H1 (cell line): ENCODE measurements around the gene ZNF200. TPM values are rescaled to one million over a fixed set of nuclear protein-coding genes. Genes with fewer than 3 reads are reported as not detected.

Experiments used
- CTCF ChIA-PET: fragments of 300-600 bp; sonication (Branson Sonifier 250); formaldehyde crosslinking; loops from one replicate; lab custom pipeline; 2021; ENCODE audit not compliant: partially characterized antibody; lab: Charles Lee
- POLR2A ChIA-PET: fragments of 300-600 bp; sonication (Branson Sonifier 250); formaldehyde crosslinking; loops from one replicate; lab custom pipeline; 2021; ENCODE audit warnings: inconsistent platforms; ENCODE audit not compliant: partially characterized antibody; lab: Charles Lee
- DNase-seq, 2 experiments: peaks; one replicate each; pipeline versions ENCODE4 v3.0.0 to v3.0.0-alpha.2; 2010 to 2022; ENCODE audit warnings: low spot score in 2 of 2, low read depth in 1 of 2, mixed read lengths in 1 of 2
- FAIRE-seq: peaks from 2 replicates; lab custom pipeline; 2011; peaks lifted over from hg19 to GRCh38; lab: Jason Lieb, UNC
- H2AFZ ChIP-seq: 2 replicates; pipeline ENCODE4 v1.8.1; 2012; ENCODE audit warnings: low read length, inconsistent platforms
- H2AK5ac ChIP-seq: 2 replicates; pipeline ENCODE4 v1.6.1; 2013; ENCODE audit warnings: low read depth, low read length
- H2BK120ac ChIP-seq: replicated peaks from 2 replicates; pipeline ENCODE3; 2013; ENCODE audit warnings: low read depth, low read length, inconsistent platforms
- H2BK12ac ChIP-seq: 2 replicates; pipeline ENCODE4 v1.6.1; 2013; ENCODE audit warnings: low read depth, low read length
- H2BK15ac ChIP-seq: 2 replicates; pipeline ENCODE4 v1.6.1; 2013; ENCODE audit warnings: low read length
- H2BK20ac ChIP-seq: 2 replicates; pipeline ENCODE4 v1.6.1; 2013; ENCODE audit warnings: low read length
- H2BK5ac ChIP-seq: 2 replicates; pipeline ENCODE4 v1.6.1; 2013; ENCODE audit warnings: low read depth, low read length
- H3K14ac ChIP-seq: 2 replicates; pipeline ENCODE4 v1.6.1; 2013; ENCODE audit warnings: inconsistent platforms; ENCODE audit not compliant: insufficient read length
- H3K18ac ChIP-seq: 2 replicates; pipeline ENCODE4 v1.6.1; 2013; ENCODE audit warnings: low read length; ENCODE audit errors: extremely low read depth
- H3K23ac ChIP-seq: 2 replicates; pipeline ENCODE4 v1.6.1; 2013; ENCODE audit warnings: inconsistent platforms; ENCODE audit not compliant: insufficient read length
- H3K23me2 ChIP-seq: 2 replicates; pipeline ENCODE4 v1.6.1; 2013; ENCODE audit warnings: low read depth, low read length
- H3K27ac ChIP-seq: 2 replicates; pipeline ENCODE4 v1.6.1; 2011; ENCODE audit warnings: low read depth, low read length, inconsistent platforms
- H3K27me3 ChIP-seq, 4 experiments: replicated peaks in 1 of 4; 1 replicate in 1 of 4; 2 replicates in 3 of 4; pipeline versions ENCODE4 v1.6.1 to v1.8.1; 2011 to 2013; ENCODE audit warnings: low read length in 3 of 4, mild to moderate bottlenecking in 3 of 4, inconsistent platforms in 2 of 4, mixed read lengths in 2 of 4, moderate library complexity in 1 of 4; ENCODE audit not compliant: control insufficient read depth in 3 of 4, insufficient read depth in 3 of 4; ENCODE audit errors: extremely low read depth in 1 of 4
- H3K36me3 ChIP-seq, 4 experiments: 2 replicates each; pipeline versions ENCODE4 v1.6.1 to v1.8.1; 2011 to 2013; ENCODE audit warnings: mild to moderate bottlenecking in 4 of 4, low read length in 3 of 4, moderate library complexity in 2 of 4, control low read depth in 1 of 4, inconsistent platforms in 1 of 4; ENCODE audit not compliant: insufficient read depth in 4 of 4, control insufficient read depth in 2 of 4
- H3K4ac ChIP-seq: replicated peaks from 2 replicates; pipeline ENCODE3; 2013; ENCODE audit warnings: low read length, low read depth, mixed read lengths, inconsistent platforms; ENCODE audit not compliant: insufficient read length
- H3K4me1 ChIP-seq, 4 experiments: replicated peaks in 1 of 4; 1 replicate in 1 of 4; 2 replicates in 3 of 4; pipeline versions ENCODE4 v1.6.1 to v1.8.1; 2011 to 2013; ENCODE audit warnings: low read length in 3 of 4, inconsistent platforms in 2 of 4, mixed read lengths in 1 of 4; ENCODE audit not compliant: insufficient read depth in 4 of 4, control insufficient read depth in 3 of 4
- H3K4me2 ChIP-seq, 2 experiments: 2 replicates each; pipeline versions ENCODE4 v1.6.1 to v1.8.1; 2011 to 2013; ENCODE audit warnings: low read depth in 2 of 2, low read length in 2 of 2, control low read depth in 1 of 2, inconsistent platforms in 1 of 2, mild to moderate bottlenecking in 1 of 2; ENCODE audit not compliant: insufficient read depth in 1 of 2
- H3K4me3 ChIP-seq, 4 experiments: fragments of 200-600, 300-600 bp in 1 of 4; sonication (generic), shearing (Covaris generic), sonication (Bioruptor Twin) in 1 of 4; 2 replicates each; pipeline versions ENCODE4 v1.5.1 to v1.8.1; 2011 to 2016; ENCODE audit warnings: low read length in 4 of 4, low read depth in 3 of 4, control low read depth in 2 of 4, inconsistent platforms in 2 of 4, mild to moderate bottlenecking in 2 of 4, mixed read lengths in 1 of 4, moderate library complexity in 1 of 4; ENCODE audit not compliant: insufficient read depth in 2 of 4; ENCODE audit errors: extremely low read depth in 1 of 4
- H3K56ac ChIP-seq: replicated peaks from 2 replicates; pipeline ENCODE3; 2013; ENCODE audit warnings: low read depth, mild to moderate bottlenecking, mixed read lengths, low read length, inconsistent platforms; ENCODE audit not compliant: insufficient read length
- H3K79me1 ChIP-seq: 2 replicates; pipeline ENCODE4 v1.6.1; 2013; ENCODE audit warnings: low read depth, low read length, control low read depth
- H3K79me2 ChIP-seq, 2 experiments: 2 replicates each; pipeline versions ENCODE4 v1.6.1 to v1.8.1; 2012 to 2013; ENCODE audit warnings: low read length in 2 of 2, mild to moderate bottlenecking in 2 of 2, inconsistent platforms in 1 of 2; ENCODE audit not compliant: insufficient read depth in 2 of 2, control insufficient read depth in 1 of 2
- H3K9ac ChIP-seq, 4 experiments: replicated peaks in 1 of 4; 1 replicate in 1 of 4; 2 replicates in 3 of 4; pipeline versions ENCODE4 v1.6.1 to v1.8.1; 2011 to 2013; ENCODE audit warnings: low read depth in 3 of 4, low read length in 3 of 4, control low read depth in 2 of 4, mild to moderate bottlenecking in 2 of 4, moderate library complexity in 2 of 4, inconsistent platforms in 1 of 4; ENCODE audit errors: extremely low read depth in 1 of 4
- H3K9me3 ChIP-seq, 2 experiments: 2 replicates each; pipeline versions ENCODE4 v1.6.1 to v1.8.1; 2012 to 2013; ENCODE audit warnings: mild to moderate bottlenecking in 2 of 2, moderate library complexity in 2 of 2, control low read depth in 1 of 2, inconsistent platforms in 1 of 2, low read depth in 1 of 2, low read length in 1 of 2, mixed read lengths in 1 of 2; ENCODE audit not compliant: insufficient read depth in 2 of 2
- H4K20me1 ChIP-seq, 2 experiments: replicated peaks in 1 of 2; 2 replicates each; pipeline versions ENCODE3 to v1.8.1; 2011 to 2013; ENCODE audit warnings: inconsistent platforms in 2 of 2, low read length in 2 of 2, mild to moderate bottlenecking in 1 of 2; ENCODE audit not compliant: insufficient read depth in 2 of 2, control insufficient read depth in 1 of 2
- H4K5ac ChIP-seq: 2 replicates; pipeline ENCODE4 v1.6.1; 2013; ENCODE audit warnings: low read length, low read depth, mixed read lengths, inconsistent platforms; ENCODE audit not compliant: insufficient read length
- H4K8ac ChIP-seq: 2 replicates; pipeline ENCODE4 v1.8.0; 2013; ENCODE audit warnings: mild to moderate bottlenecking, moderate library complexity, low read length, inconsistent platforms; ENCODE audit not compliant: insufficient read depth; ENCODE audit errors: extremely low read depth
- H4K91ac ChIP-seq: replicated peaks from 2 replicates; pipeline ENCODE3; 2013; ENCODE audit warnings: low read length, mixed read lengths, inconsistent platforms; ENCODE audit not compliant: insufficient read length
- CREB1 ChIP-seq: IDR thresholded peaks from 2 replicates; pipeline ENCODE4 v1.6.1; 2012; ENCODE audit warnings: inconsistent platforms
- WGBS, 2 experiments: shearing (Covaris generic) in 1 of 2; methylation state at CpG; one replicate each; pipeline versions ENCODE4 v1.1.6 to v1.1.7; 2013 to 2015; ENCODE audit warnings: low lambda C conversion rate in 2 of 2, mixed read lengths in 2 of 2, inconsistent platforms in 1 of 2, low coverage in 1 of 2, missing lambda C conversion rate in 1 of 2; ENCODE audit not compliant: insufficient replicate concordance in 2 of 2, insufficient coverage in 1 of 2, insufficient read length in 1 of 2; ENCODE audit errors: extremely low coverage in 1 of 2, missing lambda C conversion rate in 1 of 2; 5-methylcytosine and 5-hydroxymethylcytosine counted together
- polyA plus RNA-seq, 7 experiments: library from polyadenylated mRNA; depleted of rRNA in 3 of 7; stranded (reverse) in 5 of 7; unstranded in 2 of 7; fragments of >200 nt in 5 of 7; fragments of 200-250 nt in 2 of 7; gene quantifications; 1 replicate in 5 of 7; 2 replicates in 1 of 7; 4 replicates in 1 of 7; pipeline versions ENCODE4 v1.2.1 to v1.2.3, GENCODE V29; 2011 to 2013; ENCODE audit warnings: missing spikeins in 2 of 7, mixed read lengths in 2 of 7
- total RNA-seq: library from RNA; stranded (reverse); fragmentation: NEBNext Ultra II Directional; extraction: Animal tissue kit (Norgen Biotek cat#: 25700); gene quantifications from 2 replicates; pipeline ENCODE4 v1.2.1, GENCODE V29; 2021

Gene ZNF200
- total and polyA plus RNA-seq, 2 of the 8 experiments (the other 6 are each of a cell fraction or from before 2014, with no cell fraction given) = 2.7 to 9.9 TPM

DNA sequence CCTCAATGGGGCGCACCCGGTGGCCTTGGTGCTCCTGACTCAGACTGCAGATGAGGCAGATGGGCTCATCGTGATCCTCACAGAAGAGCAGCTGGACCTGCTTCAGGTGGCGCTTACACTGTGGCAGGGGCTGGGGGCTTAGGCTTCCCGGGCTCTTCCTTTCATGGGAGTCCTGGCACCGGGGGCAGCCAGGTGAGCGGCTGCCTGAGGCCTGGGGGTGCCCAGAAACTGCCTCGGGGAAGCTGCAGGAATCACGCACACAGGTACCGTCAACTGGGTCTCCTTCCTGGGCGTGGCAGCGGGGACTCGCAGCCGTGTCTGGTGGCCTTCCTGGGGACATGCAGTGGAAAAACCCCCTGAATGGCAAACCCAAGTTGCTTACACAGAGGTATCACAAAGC is 14.5 kb upstream of the ZNF200 start:
- 87% methylated on average over 14 of the region's 14 CpGs; no CpG with 5 or more reads in 1 of the 2 experiments for WGBS, 2 experiments
- POLR2A ChIA-PET = interaction anchor here (1.1 kb wide), 1 partner anchor 207 kb away, joined by 5 read pairs; no protein-coding TSS in a partner anchor

More for the DNA sequence above, 14.5 kb upstream of the ZNF200 start:
- Histone ChIP-seq H3K14ac (no peak overlapping the region), H3K79me1 (no peaks in the 10 kb centered on the region), H3K27me3 (no peaks in the 10 kb centered on the region), H3K79me2 (no peaks in the 10 kb centered on the region), H2AFZ (no peak overlapping the region), H2BK15ac (no peak overlapping the region), H4K8ac (no peak overlapping the region; the same call in 1 of the 2 replicates), H3K4me2 (no peak overlapping the region), H4K20me1 (no peaks in the 10 kb centered on the region), H2BK12ac (no peak overlapping the region), H4K91ac (no peak overlapping the region), H3K56ac (no peak overlapping the region), H3K27ac (no peak overlapping the region), H3K4me3 (no peak overlapping the region), H4K5ac (no peak overlapping the region), H3K23me2 (no peaks in the 10 kb centered on the region), H3K23ac (no peak overlapping the region), H2BK5ac (no peak overlapping the region), H3K9ac (no peak overlapping the region), H2BK20ac (no peak overlapping the region), H2BK120ac (no peak overlapping the region), H3K36me3 (no peaks in the 10 kb centered on the region), H3K4ac (no peak overlapping the region), H2AK5ac (no peak overlapping the region), H3K4me1 (no peaks in the 10 kb centered on the region), H3K18ac (no peak overlapping the region), H3K9me3 (peaks cover 29 to 36% of the 10 kb centered on the region in 2 experiments)
- DNase-seq = no peak
- CTCF ChIA-PET = interaction anchor here (0.5 to 1.5 kb wide), 3 partner anchors 8 to 145 kb away, joined by 3 read pairs; no protein-coding TSS in a partner anchor
- FAIRE-seq = no peak
- TF ChIP-seq CREB1 = no peak
